ENCODE results near the gene ZNF593.

ZNF593 gene

GRCh38 chr1:26180010-26180506 is 10.3 kb downstream of the ZNF593 start:
- H3K9me3 ChIP-seq (ENCODE audit: insufficient read depth, low read depth, low read length): no peaks in the 10 kb centered on the region
- H3K27me3 ChIP-seq (ENCODE audit: insufficient read depth, low read length): no peaks in the 10 kb centered on the region
- WGBS: 87% methylated on average over 3 of the region's 4 CpGs
- no peaks in the 10 kb centered on the region for H3K4me1 ChIP-seq (ENCODE audit: insufficient read depth, low read length)
- no peak overlapping the region for H3K27ac ChIP-seq (ENCODE audit: low read depth, low read length)
- H3K9ac ChIP-seq (ENCODE audit: low read depth, low read length): no peak overlapping the region
- H3K36me3 ChIP-seq (ENCODE audit: insufficient read depth, low read length): peaks cover 23% of the 10 kb centered on the region
- H3K4me3 ChIP-seq (ENCODE audit: low read length): no peak overlapping the region

DNA sequence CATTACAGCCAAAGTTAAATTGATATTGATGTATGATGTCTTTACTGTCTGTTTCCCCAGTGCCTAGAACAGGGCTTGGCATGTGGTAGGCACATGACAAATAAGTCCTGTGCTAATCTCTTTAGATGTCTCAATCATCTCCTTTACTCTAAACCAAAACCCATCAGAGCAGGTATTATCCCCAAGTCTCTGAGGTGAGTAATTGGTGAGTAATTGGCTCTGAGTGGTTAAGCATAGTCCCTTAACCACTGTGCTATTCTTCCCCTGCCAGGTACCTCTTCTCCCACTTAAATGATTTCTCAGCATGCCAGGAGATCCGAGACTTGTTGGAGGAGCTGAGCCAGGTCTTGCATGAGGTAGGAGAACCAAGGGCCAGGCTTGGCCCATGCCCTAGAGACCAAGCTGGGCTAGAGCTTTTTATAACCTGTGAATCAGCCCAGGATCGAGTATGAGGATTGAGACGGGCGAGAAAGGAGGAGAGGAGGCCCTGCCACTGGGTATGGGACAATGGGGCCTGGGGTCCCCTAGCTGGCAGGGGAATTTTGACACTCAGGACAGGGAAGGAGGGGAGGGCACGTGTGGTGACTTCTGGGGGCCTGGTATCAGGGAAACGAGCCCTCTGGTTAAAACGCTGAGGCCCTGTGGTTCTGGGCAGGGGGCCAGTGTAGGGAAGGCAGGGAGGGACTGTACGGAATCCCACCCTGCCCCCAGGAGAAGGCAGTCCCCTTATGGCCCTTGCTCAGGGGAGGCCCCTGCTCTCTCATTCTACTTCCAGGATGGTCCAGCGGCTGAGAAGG is 12.1 kb downstream of the ZNF593 start:
- peaks cover 24% of the 10 kb centered on the region for H3K36me3 ChIP-seq (ENCODE audit: insufficient read depth, low read length)
- H3K4me3 ChIP-seq (ENCODE audit: low read length): no peak overlapping the region
- no peaks in the 10 kb centered on the region for H3K27me3 ChIP-seq (ENCODE audit: insufficient read depth, low read length)
- 90% methylated on average over 9 of the region's 9 CpGs for WGBS
- no peaks in the 10 kb centered on the region for H3K9me3 ChIP-seq (ENCODE audit: insufficient read depth, low read depth, low read length)
- no peak overlapping the region for H3K27ac ChIP-seq (ENCODE audit: low read depth, low read length)
- no peaks in the 10 kb centered on the region for H3K4me1 ChIP-seq (ENCODE audit: insufficient read depth, low read length)
- H3K9ac ChIP-seq (ENCODE audit: low read depth, low read length): no peak overlapping the region

- WGBS: 87% methylated on average over 7 of the region's 7 CpGs
- no peak overlapping the region for H3K4me3 ChIP-seq (ENCODE audit: low read length)
- H3K9me3 ChIP-seq (ENCODE audit: insufficient read depth, low read depth, low read length): no peaks in the 10 kb centered on the region
- H3K4me1 ChIP-seq (ENCODE audit: insufficient read depth, low read length): no peaks in the 10 kb centered on the region
- H3K9ac ChIP-seq (ENCODE audit: low read depth, low read length): no peak overlapping the region
- no peak overlapping the region for H3K27ac ChIP-seq (ENCODE audit: low read depth, low read length)
- no peaks in the 10 kb centered on the region for H3K27me3 ChIP-seq (ENCODE audit: insufficient read depth, low read length)
- H3K36me3 ChIP-seq (ENCODE audit: insufficient read depth, low read length): peaks cover 24% of the 10 kb centered on the region
Observed at GRCh38 chr1:26182383-26182696, 12.6 kb downstream of the ZNF593 start.

GRCh38 chr1:26184086-26184485 is 14.4 kb downstream of the ZNF593 start:
- H3K4me3 ChIP-seq (ENCODE audit: low read length): no peak overlapping the region
- H3K9me3 ChIP-seq (ENCODE audit: insufficient read depth, low read depth, low read length): no peaks in the 10 kb centered on the region
- H3K9ac ChIP-seq (ENCODE audit: low read depth, low read length): no peak overlapping the region
- no peaks in the 10 kb centered on the region for H3K27me3 ChIP-seq (ENCODE audit: insufficient read depth, low read length)
- peaks cover 24% of the 10 kb centered on the region for H3K36me3 ChIP-seq (ENCODE audit: insufficient read depth, low read length)
- H3K27ac ChIP-seq (ENCODE audit: low read depth, low read length): no peak overlapping the region
- H3K4me1 ChIP-seq (ENCODE audit: insufficient read depth, low read length): no peaks in the 10 kb centered on the region
- 94% methylated on average over 7 of the region's 7 CpGs for WGBS

GRCh38 chr1:26184883-26185282 is 15.2 kb downstream of the ZNF593 start:
- H3K36me3 ChIP-seq (ENCODE audit: insufficient read depth, low read length): peaks cover 27% of the 10 kb centered on the region
- H3K27me3 ChIP-seq (ENCODE audit: insufficient read depth, low read length): no peaks in the 10 kb centered on the region
- no peak overlapping the region for H3K27ac ChIP-seq (ENCODE audit: low read depth, low read length)
- 96% methylated on average over 21 of the region's 21 CpGs for WGBS
- no peaks in the 10 kb centered on the region for H3K4me1 ChIP-seq (ENCODE audit: insufficient read depth, low read length)
- no peak overlapping the region for H3K4me3 ChIP-seq (ENCODE audit: low read length)
- no peak overlapping the region for H3K9ac ChIP-seq (ENCODE audit: low read depth, low read length)
- H3K9me3 ChIP-seq (ENCODE audit: insufficient read depth, low read depth, low read length): no peaks in the 10 kb centered on the region

- WGBS: 93% methylated on average over 2 of the region's 6 CpGs
Observed at GRCh38 chr1:26187882-26188281, 18.2 kb downstream of the ZNF593 start.

GRCh38 chr1:26188477-26188876 is 18.8 kb downstream of the ZNF593 start:
- Histone ChIP-seq H3K36me3 (ENCODE audit: insufficient read depth, low read length) (peaks cover 12% of the 10 kb centered on the region; the same call in 1 of the 2 replicates), H3K4me1 (ENCODE audit: insufficient read depth, low read length) (peaks cover 4% of the 10 kb centered on the region; the same call in 1 of the 2 replicates), H3K9me3 (ENCODE audit: insufficient read depth, low read depth, low read length) (no peaks in the 10 kb centered on the region), H3K27ac (ENCODE audit: low read depth, low read length) (no peak overlapping the region), H3K9ac (ENCODE audit: low read depth, low read length) (no peak overlapping the region), H3K27me3 (ENCODE audit: insufficient read depth, low read length) (no peaks in the 10 kb centered on the region), H3K4me3 (ENCODE audit: low read length) (no peak overlapping the region)
- 99% methylated on average over 8 of the region's 8 CpGs for WGBS

More at GRCh38 chr1:26187882-26188281, 18.2 kb downstream of the ZNF593 start:
- H3K9me3 ChIP-seq (ENCODE audit: insufficient read depth, low read depth, low read length): no peaks in the 10 kb centered on the region
- H3K4me1 ChIP-seq (ENCODE audit: insufficient read depth, low read length): peaks cover 4% of the 10 kb centered on the region; the same call in 1 of the 2 replicates
- no peaks in the 10 kb centered on the region for H3K27me3 ChIP-seq (ENCODE audit: insufficient read depth, low read length)
- peaks cover 12% of the 10 kb centered on the region; the same call in 1 of the 2 replicates for H3K36me3 ChIP-seq (ENCODE audit: insufficient read depth, low read length)
- no peak overlapping the region for H3K4me3 ChIP-seq (ENCODE audit: low read length)
- no peak overlapping the region for H3K27ac ChIP-seq (ENCODE audit: low read depth, low read length)
- H3K9ac ChIP-seq (ENCODE audit: low read depth, low read length): no peak overlapping the region

- H3K9ac ChIP-seq (ENCODE audit: low read depth, low read length): no peak overlapping the region
- no peak overlapping the region for H3K4me3 ChIP-seq (ENCODE audit: low read length)
- WGBS: 94% methylated on average over 6 of the region's 6 CpGs
- no peaks in the 10 kb centered on the region for H3K9me3 ChIP-seq (ENCODE audit: insufficient read depth, low read depth, low read length)
- peaks cover 10% of the 10 kb centered on the region; the same call in 1 of the 2 replicates for H3K36me3 ChIP-seq (ENCODE audit: insufficient read depth, low read length)
- no peaks in the 10 kb centered on the region for H3K27me3 ChIP-seq (ENCODE audit: insufficient read depth, low read length)
- H3K27ac ChIP-seq (ENCODE audit: low read depth, low read length): no peak overlapping the region
- peaks cover 4% of the 10 kb centered on the region; the same call in 1 of the 2 replicates for H3K4me1 ChIP-seq (ENCODE audit: insufficient read depth, low read length)
Observed at GRCh38 chr1:26189331-26189730, 19.6 kb downstream of the ZNF593 start.

- H3K9ac ChIP-seq (ENCODE audit: low read depth, low read length): no peak overlapping the region
- H3K27me3 ChIP-seq (ENCODE audit: insufficient read depth, low read length): no peaks in the 10 kb centered on the region
- WGBS: 83% methylated on average over 7 of the region's 7 CpGs
Observed at GRCh38 chr1:26189751-26190275, 20.1 kb downstream of the ZNF593 start.

GRCh38 chr1:26190373-26190987 is 20.8 kb downstream of the ZNF593 start, which contains the start of gene CATSPER4:
CATSPER4 (plus strand) TSS chr1:26190602; CDS start chr1:26190628, 26 bp downstream.
- Histone ChIP-seq H3K27ac (ENCODE audit: low read depth, low read length) (no peak within 1 kb of the TSS), H3K4me3 (ENCODE audit: low read length) (no peak within 1 kb of the TSS), H3K9me3 (ENCODE audit: insufficient read depth, low read depth, low read length) (no peaks in the 10 kb centered on the region), H3K36me3 (ENCODE audit: insufficient read depth, low read length) (0 out of 2 replicates have a peak, but pooled peaks cover 3% of the 10 kb centered on the region), H3K9ac (ENCODE audit: low read depth, low read length) (no peak within 1 kb of the TSS), H3K27me3 (ENCODE audit: insufficient read depth, low read length) (no peaks in the 10 kb centered on the region), H3K4me1 (ENCODE audit: insufficient read depth, low read length) (peaks cover 4% of the 10 kb centered on the region; the same call in 1 of the 2 replicates)
- 23% methylated on average over 16 of the region's 16 CpGs for WGBS

More at GRCh38 chr1:26189751-26190275, 20.1 kb downstream of the ZNF593 start:
- no peak overlapping the region for H3K4me3 ChIP-seq (ENCODE audit: low read length)
- no peaks in the 10 kb centered on the region for H3K9me3 ChIP-seq (ENCODE audit: insufficient read depth, low read depth, low read length)
- H3K36me3 ChIP-seq (ENCODE audit: insufficient read depth, low read length): peaks cover 6% of the 10 kb centered on the region; the same call in 1 of the 2 replicates
- H3K27ac ChIP-seq (ENCODE audit: low read depth, low read length): no peak overlapping the region
- H3K4me1 ChIP-seq (ENCODE audit: insufficient read depth, low read length): peaks cover 4% of the 10 kb centered on the region; the same call in 1 of the 2 replicates

DNA sequence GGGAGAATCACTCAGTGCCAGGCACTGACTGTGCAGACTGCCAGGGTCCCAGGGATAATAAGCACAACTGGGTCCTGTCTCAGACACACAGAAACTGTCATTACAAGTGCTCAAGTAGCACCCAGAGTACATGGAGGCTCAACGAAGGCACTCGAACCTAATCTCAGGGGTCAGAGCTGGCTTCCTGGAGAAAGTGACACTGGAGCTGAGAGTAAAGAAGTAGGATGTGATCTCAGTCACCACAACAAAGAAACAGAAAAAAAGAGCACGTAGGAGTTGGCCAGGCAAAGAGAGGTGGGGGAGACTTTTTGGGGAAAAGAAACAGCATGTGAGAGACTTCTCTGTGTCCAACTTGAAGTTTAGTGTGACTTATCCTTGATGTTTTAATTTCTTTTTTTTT is 22.0 kb downstream of the ZNF593 start:
- peaks cover 4% of the 10 kb centered on the region; the same call in 1 of the 2 replicates for H3K4me1 ChIP-seq (ENCODE audit: insufficient read depth, low read length)
- no peak overlapping the region for H3K4me3 ChIP-seq (ENCODE audit: low read length)
- 91% methylated on average over 3 of the region's 3 CpGs for WGBS
- no peaks in the 10 kb centered on the region for H3K27me3 ChIP-seq (ENCODE audit: insufficient read depth, low read length)
- no peak overlapping the region for H3K9ac ChIP-seq (ENCODE audit: low read depth, low read length)
- 0 out of 2 replicates have a peak, but pooled peaks cover 3% of the 10 kb centered on the region for H3K36me3 ChIP-seq (ENCODE audit: insufficient read depth, low read length)
- H3K27ac ChIP-seq (ENCODE audit: low read depth, low read length): no peak overlapping the region
- no peaks in the 10 kb centered on the region for H3K9me3 ChIP-seq (ENCODE audit: insufficient read depth, low read depth, low read length)

All from HUES64 (cell line).